HL-60 (cell line): Measurements from ENCODE around the gene EHHADH.

ENCODE experiments used
- CTCF ChIP-seq: IDR thresholded peaks from one replicate; pipeline ENCODE4 v1.5.1; 2011; ENCODE audit warnings: low read length, control low read depth, inconsistent platforms; ENCODE audit not compliant: insufficient read depth
- POLR2AphosphoS5 ChIP-seq: IDR thresholded peaks from 2 replicates; pipeline ENCODE4 v1.6.1; 2012; ENCODE audit warnings: low read depth
- REST ChIP-seq: IDR thresholded peaks from 2 replicates; pipeline ENCODE4 v1.6.1; 2012; ENCODE audit warnings: low read depth; ENCODE audit not compliant: insufficient replicate concordance

DNA sequence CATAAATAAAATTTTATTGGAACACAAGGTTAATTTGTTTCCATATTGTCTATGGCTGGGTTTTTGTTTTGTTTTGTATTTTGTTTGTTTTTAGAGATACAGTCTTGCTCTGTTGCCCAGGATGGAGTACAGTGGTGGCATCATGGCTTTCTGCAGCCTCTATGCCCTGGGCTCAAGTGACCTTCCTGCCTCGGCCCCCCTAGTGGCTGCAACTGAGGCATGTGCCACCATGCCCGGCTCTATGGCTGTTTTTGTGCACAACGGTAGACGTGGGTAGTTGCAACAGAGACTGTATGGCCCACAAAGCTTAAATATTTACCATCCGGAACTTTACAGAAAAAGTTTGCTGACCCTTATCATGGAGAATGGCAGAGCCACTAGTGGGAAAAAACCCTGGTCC is 54.2 kb downstream of the EHHADH start:
- no peak for TF ChIP-seq CTCF
- no peak for TF ChIP-seq REST
- TF ChIP-seq POLR2AphosphoS5 = no peak
